ENCODE results near the gene SBF1.

SBF1 gene

GRCh38 chr22:50396751-50397370 is 78.0 kb downstream of the SBF1 start:
- no peak for DNase-seq (ENCODE audit: low spot score)

All from ecto neural progenitor cell (in vitro differentiated cells).